ENCODE data around the gene PLXNC1. TPM values are rescaled to one million over a fixed set of nuclear protein-coding genes. Genes with fewer than 3 reads are reported as not detected.

PLXNC1 gene
- total and polyA plus RNA-seq, 2 donors (not counting 1 experiment from before 2014, with no cell fraction given) = 9.7 to 33.6 TPM

GRCh38 chr12:94200695-94201094 lies 52.3 kb downstream of the PLXNC1 start:
- no peak overlapping the region for H2AFZ ChIP-seq (ENCODE audit: insufficient read depth, low read depth, low read length, poor library complexity, severe bottlenecking)
- intact Hi-C loops (cut with micrococcal nuclease) = loop anchor here (10.0 kb wide), 1 partner anchor 94 kb away; no protein-coding TSS in a partner anchor
- Mint-ChIP-seq H3K4me3 (no peak overlapping the region), H3K4me1 (peaks cover 29% of the 10 kb centered on the region), H3K9me3 (ENCODE audit: insufficient read depth) (no peaks in the 10 kb centered on the region), H3K27ac (no peak overlapping the region), H3K27me3 (no peaks in the 10 kb centered on the region)
- no peak overlapping the region for H3K4me3 ChIP-seq (ENCODE audit: control extremely low read depth in 1 of 5, extremely low read depth in 1 of 5, insufficient read depth in 1 of 5, low read depth in 2 of 5, low read length in 4 of 5)
- H3K27me3 ChIP-seq (replicated peaks in 1 of 4; ENCODE audit: control extremely low read depth in 1 of 4, control insufficient read depth in 3 of 4, insufficient read depth in 4 of 4, low read length in 3 of 4) = no peaks in the 10 kb centered on the region
- peak overlapping the region in 1 of 2 donors; percentile 5 for H3K27ac ChIP-seq (ENCODE audit: low read length in 2 of 2)
- peaks cover 0 to 16% of the 10 kb centered on the region in 2 experiments for H3K36me3 ChIP-seq (replicated peaks in 1 of 2; ENCODE audit: control extremely low read depth in 1 of 2, control insufficient read depth in 1 of 2, extremely low read depth in 1 of 2, insufficient read depth in 2 of 2, low read length in 1 of 2)
- WGBS (ENCODE audit: insufficient coverage) = 83% methylated on average over 1 of the region's 1 CpG
- CTCF ChIA-PET = interaction anchor here (1.1 kb wide), 1 partner anchor 11 kb away, joined by 3 read pairs; no protein-coding TSS in a partner anchor
- H3K9ac ChIP-seq (ENCODE audit: low read length) = no peak overlapping the region
- no peaks in the 10 kb centered on the region for H4K20me1 ChIP-seq (ENCODE audit: control insufficient read depth, insufficient read depth, low read length, poor library complexity, severe bottlenecking)
- no peak for TF ChIP-seq EZH2 (IDR thresholded peaks at IDR 0.05; ENCODE audit: borderline replicate concordance, insufficient read depth, low read depth, low read length, poor library complexity, severe bottlenecking)
- no peak for TF ChIP-seq CTCF (IDR thresholded peaks at IDR 0.05)
- no peak overlapping the region for H3K4me2 ChIP-seq (replicated peaks; ENCODE audit: low read depth, low read length, poor library complexity, severe bottlenecking)
- DNase-seq (no peak), ATAC-seq (ENCODE audit: low read depth) (no peak)
- peaks cover 22% of the 10 kb centered on the region in 2 donors for H3K4me1 ChIP-seq (ENCODE audit: control insufficient read depth in 2 of 2, insufficient read depth in 2 of 2, low read length in 2 of 2)
- H3K79me2 ChIP-seq (ENCODE audit: control insufficient read depth, insufficient read depth, low read length) = peaks cover 7% of the 10 kb centered on the region
- no peaks in the 10 kb centered on the region for H3K9me3 ChIP-seq (ENCODE audit: control extremely low read depth in 1 of 3, control insufficient read depth in 2 of 3, insufficient read depth in 1 of 3, low read length in 2 of 3)
- POLR2A ChIA-PET = no interaction called here

GRCh38 chr12:94202245-94203180 lies 54.1 kb downstream of the PLXNC1 start:
- Mint-ChIP-seq H3K4me3 (no peak overlapping the region), H3K4me1 (peaks cover 47% of the 10 kb centered on the region), H3K9me3 (ENCODE audit: insufficient read depth) (no peaks in the 10 kb centered on the region), H3K27ac (peak overlapping the region; percentile 43), H3K27me3 (no peaks in the 10 kb centered on the region)
- Histone ChIP-seq H3K36me3 (replicated peaks in 1 of 2; ENCODE audit: control extremely low read depth in 1 of 2, control insufficient read depth in 1 of 2, extremely low read depth in 1 of 2, insufficient read depth in 2 of 2, low read length in 1 of 2) (peaks cover 0 to 4% of the 10 kb centered on the region in 2 experiments), H3K9ac (ENCODE audit: low read length) (no peak overlapping the region), H3K4me2 (replicated peaks; ENCODE audit: low read depth, low read length, poor library complexity, severe bottlenecking) (no peak overlapping the region), H3K4me3 (ENCODE audit: control extremely low read depth in 1 of 5, extremely low read depth in 1 of 5, insufficient read depth in 1 of 5, low read depth in 2 of 5, low read length in 4 of 5) (no peak overlapping the region), H3K27ac (ENCODE audit: low read length in 2 of 2) (peak overlapping the region in 1 of 2 donors; percentile 29), H3K9me3 (ENCODE audit: control extremely low read depth in 1 of 3, control insufficient read depth in 2 of 3, insufficient read depth in 1 of 3, low read length in 2 of 3) (no peaks in the 10 kb centered on the region), H4K20me1 (ENCODE audit: control insufficient read depth, insufficient read depth, low read length, poor library complexity, severe bottlenecking) (no peaks in the 10 kb centered on the region), H3K79me2 (ENCODE audit: control insufficient read depth, insufficient read depth, low read length) (peaks cover 13% of the 10 kb centered on the region), H2AFZ (ENCODE audit: insufficient read depth, low read depth, low read length, poor library complexity, severe bottlenecking) (no peak overlapping the region), H3K4me1 (ENCODE audit: control insufficient read depth in 2 of 2, insufficient read depth in 2 of 2, low read length in 2 of 2) (peaks cover 40% of the 10 kb centered on the region in 2 donors), H3K27me3 (replicated peaks in 1 of 4; ENCODE audit: control extremely low read depth in 1 of 4, control insufficient read depth in 3 of 4, insufficient read depth in 4 of 4, low read length in 3 of 4) (no peaks in the 10 kb centered on the region)
- POLR2A ChIA-PET = no interaction called here
- 92% methylated on average over 6 of the region's 7 CpGs for WGBS (ENCODE audit: insufficient coverage)
- no peak for DNase-seq
- TF ChIP-seq EZH2 (IDR thresholded peaks at IDR 0.05; ENCODE audit: borderline replicate concordance, insufficient read depth, low read depth, low read length, poor library complexity, severe bottlenecking) (no peak), CTCF (IDR thresholded peaks at IDR 0.05) (no peak)
- intact Hi-C loops (cut with micrococcal nuclease) = loop anchor here (10.0 kb wide), 1 partner anchor 92 kb away; no protein-coding TSS in a partner anchor
- no peak for ATAC-seq (ENCODE audit: low read depth)
- CTCF ChIA-PET = interaction anchor here (0.7 to 0.9 kb wide), 2 partner anchors 230 to 332 kb away, joined by 5 to 7 read pairs; no protein-coding TSS in a partner anchor

Data from B cell (primary cell).